Left ventricle myocardium superior (tissue), 1 donor: Measurements from ENCODE around the gene PIP5K1C. TPM values are rescaled to one million over a fixed set of nuclear protein-coding genes. Genes with fewer than 3 reads are reported as not detected.

ENCODE experiments used
- ATAC-seq: fragments of 200-7000 bp; cut with Tn5 transposase; one replicate; pipeline ENCODE4 v1.9.1; 2020; ENCODE audit warnings: mild to moderate bottlenecking, moderate library complexity
- DNase-seq: peaks from one replicate; pipeline ENCODE4 v3.0.0-alpha.2; 2020
- intact Hi-C: fragments of 100-400 bp; cut with micrococcal nuclease; formaldehyde crosslinking; loops from one replicate; pipeline ENCODE4 v1.11.0; 2022
- long read RNA-seq: library from polyadenylated mRNA; unstranded; transcript quantifications from one replicate; pipeline ENCODE4 v2.0.0, GENCODE V29; 2021
- total RNA-seq: library from RNA; stranded (reverse); fragmentation: NEBNext Ultra II Directional; extraction: Animal tissue kit (Norgen Biotek cat#: 25700); gene quantifications from one replicate; pipeline ENCODE4 v1.2.1, GENCODE V29; 2021
- donor health status: DM: no; HTN: yes; CAD: no; lungs with severe emphysema.

Gene PIP5K1C
- 34.7 TPM for total RNA-seq
- long read RNA-seq, full-length matches to known transcripts, result 6 of 22 reads
- long read RNA-seq, partial matches to known transcripts, result 3 of 22 reads
- long read RNA-seq, other reads (novel, unspliced or antisense), result 13 of 22 reads

- intact Hi-C loops, result no loop called here
- DNase-seq, result peak; percentile 96
- ATAC-seq, result peak; percentile 94
Measured at GRCh38 chr19:3700242-3701032, at the start of gene PIP5K1C. Gene PIP5K1C (minus strand): TSS chr19:3700468. CDS start chr19:3700390, 78 bp downstream.

- ATAC-seq (no peak), DNase-seq (no peak)
- intact Hi-C loops, result no loop called here
Measured at GRCh38 chr19:3748965-3749364, 48.7 kb upstream of the PIP5K1C start.

- no peak for ATAC-seq
- no peak for DNase-seq
- intact Hi-C loops, result no loop called here
Measured at GRCh38 chr19:3746371-3747056, 46.2 kb upstream of the PIP5K1C start.

- intact Hi-C loops, result no loop called here
- no peak for ATAC-seq
- no peak for DNase-seq
Measured at GRCh38 chr19:3745363-3746045, 45.2 kb upstream of the PIP5K1C start.

- no peak for DNase-seq
- ATAC-seq, result no peak
- intact Hi-C loops, result no loop called here
Measured at GRCh38 chr19:3743486-3743885, 43.2 kb upstream of the PIP5K1C start.

- ATAC-seq (no peak), DNase-seq (no peak)
- intact Hi-C loops, result no loop called here
Measured at GRCh38 chr19:3740431-3740830, 40.2 kb upstream of the PIP5K1C start.

GRCh38 chr19:3738477-3739220, 38.4 kb upstream of the PIP5K1C start:
- intact Hi-C loops, result no loop called here
- no peak for ATAC-seq
- no peak for DNase-seq

- DNase-seq (no peak), ATAC-seq (no peak)
- intact Hi-C loops, result no loop called here
Measured at GRCh38 chr19:3737487-3738205, 37.4 kb upstream of the PIP5K1C start.

GRCh38 chr19:3736106-3736724, 35.9 kb upstream of the PIP5K1C start:
- DNase-seq (no peak), ATAC-seq (no peak)
- intact Hi-C loops, result no loop called here

- no peak for ATAC-seq
- intact Hi-C loops, result no loop called here
- no peak for DNase-seq
Measured at GRCh38 chr19:3734310-3734600, 34.0 kb upstream of the PIP5K1C start.

- DNase-seq (no peak), ATAC-seq (no peak)
- intact Hi-C loops, result no loop called here
Measured at GRCh38 chr19:3733549-3734309, 33.5 kb upstream of the PIP5K1C start.

GRCh38 chr19:3732108-3732507, 31.8 kb upstream of the PIP5K1C start:
- intact Hi-C loops, result no loop called here
- DNase-seq (no peak), ATAC-seq (no peak)

GRCh38 chr19:3730457-3730958, 30.2 kb upstream of the PIP5K1C start:
- ATAC-seq (no peak), DNase-seq (no peak)
- intact Hi-C loops, result no loop called here

- ATAC-seq, result no peak
- intact Hi-C loops, result no loop called here
- DNase-seq, result no peak
Measured at GRCh38 chr19:3725640-3726310, 25.5 kb upstream of the PIP5K1C start.

GRCh38 chr19:3725121-3725520, 24.9 kb upstream of the PIP5K1C start:
- DNase-seq, result no peak
- intact Hi-C loops, result no loop called here
- no peak for ATAC-seq

GRCh38 chr19:3723883-3724282, 23.6 kb upstream of the PIP5K1C start:
- intact Hi-C loops, result no loop called here

GRCh38 chr19:3723110-3723488, 22.8 kb upstream of the PIP5K1C start:
- no peak for DNase-seq
- intact Hi-C loops, result no loop called here
- ATAC-seq, result no peak

More at GRCh38 chr19:3723883-3724282, 23.6 kb upstream of the PIP5K1C start:
- ATAC-seq, result no peak
- DNase-seq, result no peak
